Panc1 (cell line): ENCODE results near the gene C5orf46. TPM values are rescaled to one million over a fixed set of nuclear protein-coding genes. Genes with fewer than 3 reads are reported as not detected.

Experiments
- ATAC-seq: fragments of 200-7000 bp; cut with Tn5 transposase; 2 replicates; pipeline ENCODE4 v1.9.1; 2020; ENCODE audit warnings: mild to moderate bottlenecking, moderate library complexity
- BruUV-seq: library from RNA; stranded (reverse); fragments of 400-500 nt; replicated peaks from 2 replicates; lab custom pipeline; 2021; lab: Mats Ljungman, UMichigan
- CTCF ChIA-PET: fragments of 300-600 bp; sonication (Branson Sonifier 250); formaldehyde crosslinking; loops from one replicate; lab custom pipeline; 2022; ENCODE audit warnings: antibody characterized with exemption; lab: Charles Lee
- POLR2A ChIA-PET: fragments of 300-600 bp; sonication (Branson Sonifier 250); formaldehyde crosslinking; loops from one replicate; lab custom pipeline; 2022; ENCODE audit warnings: antibody characterized with exemption; lab: Charles Lee
- DNase-seq: peaks from one replicate; pipeline ENCODE4 v3.0.0-alpha.2; 2010; ENCODE audit warnings: low read depth, low spot score
- H3K27ac ChIP-seq: 2 replicates; pipeline ENCODE4 v1.5.1; 2011; ENCODE audit warnings: mild to moderate bottlenecking, low read length, inconsistent platforms
- H3K27me3 ChIP-seq: fragments of 200-500 bp; sonication (Bioruptor generic); 2 replicates; pipeline ENCODE4 v1.6.0; 2014; ENCODE audit warnings: low read length, inconsistent platforms; ENCODE audit not compliant: control insufficient read depth, insufficient read depth
- H3K36me3 ChIP-seq: fragments of 200-500 bp; sonication (Bioruptor generic); 2 replicates; pipeline ENCODE4 v1.5.1; 2014; ENCODE audit warnings: inconsistent platforms, mild to moderate bottlenecking, low read length, moderate library complexity; ENCODE audit not compliant: control insufficient read depth, insufficient read depth
- H3K4me1 ChIP-seq: 2 replicates; pipeline ENCODE4 v1.5.1; 2011; ENCODE audit warnings: inconsistent platforms, mild to moderate bottlenecking, low read length, moderate library complexity; ENCODE audit not compliant: control insufficient read depth, insufficient read depth
- H3K4me3 ChIP-seq, 2 experiments: 2 replicates each; pipeline ENCODE4 v1.5.1; 2011 to 2012; ENCODE audit warnings: low read depth in 2 of 2, low read length in 2 of 2, mild to moderate bottlenecking in 2 of 2, inconsistent platforms in 1 of 2, moderate library complexity in 1 of 2
- H3K9me3 ChIP-seq: fragments of 200-500 bp; sonication (Bioruptor generic); 2 replicates; pipeline ENCODE4 v1.5.1; 2014; ENCODE audit warnings: low read depth, mild to moderate bottlenecking, inconsistent platforms, low read length, moderate library complexity; ENCODE audit not compliant: control insufficient read depth, insufficient read depth
- SIN3A ChIP-seq: IDR thresholded peaks from 2 replicates; pipeline ENCODE4 v1.6.1; 2012; ENCODE audit warnings: low read depth, mild to moderate bottlenecking, low read length, moderate library complexity, borderline replicate concordance; ENCODE audit not compliant: insufficient read depth
- in situ Hi-C: cut with HindIII; loops from 2 replicates; pipeline ENCODE4 v1.10.0; 2016; ENCODE audit warnings: low sequenced_read_pairs, low pct_unique_long_range_greater_than_20kb
- intact Hi-C: fragments of 100-400 bp; cut with micrococcal nuclease; formaldehyde crosslinking; loops from one replicate; pipeline ENCODE4 v1.10.0; 2022; ENCODE audit not compliant: unreplicated experiment
- total RNA-seq: library from RNA; stranded (reverse); gene quantifications from one replicate; pipeline ENCODE4 v1.2.1, GENCODE V29; 2021; ENCODE audit not compliant: unreplicated experiment

Gene C5orf46
- total RNA-seq, 1 experiment from 2014 or later, result not detected

DNA sequence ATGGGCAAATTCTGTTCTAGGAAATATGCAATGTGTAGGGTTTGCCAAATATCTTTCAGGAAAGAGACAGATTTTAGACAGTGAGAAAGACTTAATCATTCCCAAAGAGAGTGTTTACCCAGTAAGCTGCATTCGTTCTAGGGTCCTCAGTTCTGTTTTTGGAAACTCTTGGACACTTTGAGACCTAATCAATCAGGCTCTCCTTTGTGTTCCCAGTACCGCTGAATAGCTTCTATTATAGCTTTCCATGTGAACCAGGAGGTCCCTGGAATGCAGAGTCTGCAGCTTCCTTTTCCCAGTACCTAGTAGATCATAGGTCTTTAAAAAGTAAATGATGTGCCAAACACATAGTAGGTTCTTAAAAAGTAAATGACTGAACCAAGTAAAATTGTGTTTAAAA lies 63.5 kb downstream of the C5orf46 start:
- no peak for TF ChIP-seq SIN3A
- ChIA-PET CTCF (no interaction called here), POLR2A (no interaction called here)
- DNase-seq, result no peak
- in situ Hi-C loops (no loop called here), intact Hi-C loops (no loop called here)
- Histone ChIP-seq H3K9me3 (no peaks in the 10 kb centered on the region), H3K27ac (no peak overlapping the region), H3K36me3 (no peaks in the 10 kb centered on the region), H3K27me3 (no peaks in the 10 kb centered on the region), H3K4me3 (no peak overlapping the region), H3K4me1 (no peaks in the 10 kb centered on the region)
- no peak for ATAC-seq
- BruUV-seq, result no TSS peak

Other genes starting within 250 kb of the C5orf46 start
- gene JAKMIP2, start 123.8 kb downstream of the C5orf46 start, total RNA-seq, result not detected
- gene SPINK1, start 74.9 kb downstream of the C5orf46 start, total RNA-seq, result 3.0 TPM
- gene SCGB3A2, start 27.8 kb downstream of the C5orf46 start, total RNA-seq, result 0.39 TPM
- not detected for gene SPINK5, start 157.4 kb upstream of the C5orf46 start, total RNA-seq